Right atrium auricular region (tissue), 2 donors: ENCODE results near the gene PHLDB3. TPM values are rescaled to one million over a fixed set of nuclear protein-coding genes. Genes with fewer than 3 reads are reported as not detected.

Source experiments
- DNase-seq: peaks from one replicate; pipeline ENCODE4 v3.0.0-alpha.2; 2019; ENCODE audit warnings: low spot score
- H3K27ac ChIP-seq, 2 donors: fragments of 200-600 bp; sonication (generic); 1 replicate in 1 of 2; 2 replicates in 1 of 2; pipeline ENCODE4 v1.5.1; 2016 to 2019
- H3K27me3 ChIP-seq, 2 donors: fragments of 200-600 bp; sonication (generic); one replicate each; pipeline versions ENCODE4 v1.5.1 to v1.6.0; 2017 to 2019
- H3K36me3 ChIP-seq: fragments of 200-600 bp; sonication (generic); one replicate; pipeline ENCODE4 v1.5.1; 2016
- H3K4me1 ChIP-seq, 2 donors: fragments of 200-600 bp; sonication (generic); one replicate each; pipeline versions ENCODE4 v1.5.1 to v1.6.0; 2017 to 2019
- H3K4me3 ChIP-seq, 2 donors: fragments of 200-600 bp; sonication (generic); 1 replicate in 1 of 2; 2 replicates in 1 of 2; pipeline ENCODE4 v1.5.1; 2017 to 2019; ENCODE audit warnings: mild to moderate bottlenecking in 1 of 2, moderate library complexity in 1 of 2
- H3K9me3 ChIP-seq, 2 donors: fragments of 200-600 bp; sonication (generic); one replicate each; pipeline ENCODE4 v1.5.1; 2019
- CTCF ChIP-seq, 2 donors: fragments of 200-600 bp; sonication (generic); IDR thresholded peaks; one replicate each; pipeline ENCODE4 v1.5.1; 2019; ENCODE audit warnings: antibody characterized with exemption in 2 of 2
- total RNA-seq, 2 donors: library from RNA; depleted of rRNA; stranded (reverse); fragments of >200 nt; gene quantifications; one replicate each; pipeline ENCODE4 v1.1.0, GENCODE V29; 2016

The PHLDB3 gene
- total RNA-seq, 2 donors from 2014 or later: 3.6 to 7.7 TPM

GRCh38 chr19:43505941-43506340 lies 1.4 kb upstream of the PHLDB3 start:
- TF ChIP-seq CTCF (IDR thresholded peaks at IDR 0.05): no peak
- Histone ChIP-seq H3K4me3 (no peak overlapping the region), H3K27me3 (no peaks in the 10 kb centered on the region), H3K27ac (no peak overlapping the region), H3K9me3 (no peaks in the 10 kb centered on the region), H3K4me1 (peaks cover 0 to 28% of the 10 kb centered on the region in 2 donors), H3K36me3 (peaks cover 11% of the 10 kb centered on the region)
- DNase-seq: no peak

GRCh38 chr19:43505186-43505456 lies 575 bp upstream of the PHLDB3 start:
- no peaks in the 10 kb centered on the region for H3K27me3 ChIP-seq
- no peaks in the 10 kb centered on the region for H3K9me3 ChIP-seq
- peak overlapping the region; percentile 84 to 91 for H3K27ac ChIP-seq
- no peak for DNase-seq
- peaks cover 5% of the 10 kb centered on the region for H3K36me3 ChIP-seq
- peak overlapping the region in 1 of 2 donors; percentile 76 for H3K4me3 ChIP-seq
- peaks cover 0 to 28% of the 10 kb centered on the region in 2 donors for H3K4me1 ChIP-seq
- TF ChIP-seq CTCF (IDR thresholded peaks at IDR 0.05): no peak

GRCh38 chr19:43503501-43504425 lies 783 bp downstream of the PHLDB3 start:
- peak overlapping the region; percentile 84 to 91 for H3K27ac ChIP-seq

GRCh38 chr19:43502419-43502976 lies 2.0 kb downstream of the PHLDB3 start:
- no peak for DNase-seq

More at GRCh38 chr19:43503501-43504425, 783 bp downstream of the PHLDB3 start:
- no peaks in the 10 kb centered on the region for H3K36me3 ChIP-seq
- H3K4me1 ChIP-seq: peaks cover 0 to 33% of the 10 kb centered on the region in 2 donors
- DNase-seq: peak; percentile 96
- TF ChIP-seq CTCF (IDR thresholded peaks at IDR 0.05): peak in 1 of 2 donors; percentile 60
- no peaks in the 10 kb centered on the region for H3K27me3 ChIP-seq
- peak overlapping the region; percentile 52 to 76 for H3K4me3 ChIP-seq
- H3K9me3 ChIP-seq: no peaks in the 10 kb centered on the region

GRCh38 chr19:43501661-43502418 lies 2.7 kb downstream of the PHLDB3 start:
- Histone ChIP-seq H3K27me3 (no peaks in the 10 kb centered on the region), H3K36me3 (peaks cover 11% of the 10 kb centered on the region), H3K4me3 (no peak overlapping the region), H3K27ac (no peak overlapping the region), H3K4me1 (peaks cover 0 to 40% of the 10 kb centered on the region in 2 donors), H3K9me3 (no peaks in the 10 kb centered on the region)
- no peak for TF ChIP-seq CTCF (IDR thresholded peaks at IDR 0.05)
- no peak for DNase-seq

More at GRCh38 chr19:43502419-43502976, 2.0 kb downstream of the PHLDB3 start:
- H3K27me3 ChIP-seq: no peaks in the 10 kb centered on the region
- no peak for TF ChIP-seq CTCF (IDR thresholded peaks at IDR 0.05)
- no peak overlapping the region for H3K4me3 ChIP-seq
- no peaks in the 10 kb centered on the region for H3K9me3 ChIP-seq
- H3K36me3 ChIP-seq: peaks cover 5% of the 10 kb centered on the region
- peaks cover 0 to 40% of the 10 kb centered on the region in 2 donors for H3K4me1 ChIP-seq
- no peak overlapping the region for H3K27ac ChIP-seq
